IPS DF 6.9 (cell line): Measurements from ENCODE around the gene ADAMTS7.
"Not testable (repeated sequence)": the region's sequence is repeated elsewhere in the genome, so short reads cannot be mapped to it uniquely, and the experiment has no call there.

ENCODE experiments used
- DNase-seq: peaks from one replicate; pipeline ENCODE4 v3.0.0-alpha.2; 2013; ENCODE audit warnings: low read depth, low spot score
- H3K27ac ChIP-seq: one replicate; pipeline ENCODE4 v1.5.1; 2013; ENCODE audit warnings: low read length, control low read depth
- H3K27me3 ChIP-seq: 2 replicates; pipeline ENCODE4 v1.6.1; 2013; ENCODE audit warnings: mild to moderate bottlenecking, low read length; ENCODE audit not compliant: control insufficient read depth, insufficient read depth
- H3K36me3 ChIP-seq: 2 replicates; pipeline ENCODE4 v1.6.1; 2013; ENCODE audit warnings: low read length; ENCODE audit not compliant: control insufficient read depth, insufficient read depth
- H3K4me1 ChIP-seq: 2 replicates; pipeline ENCODE4 v1.6.1; 2013; ENCODE audit warnings: low read length; ENCODE audit not compliant: control insufficient read depth, insufficient read depth
- H3K4me3 ChIP-seq: 2 replicates; pipeline ENCODE4 v1.5.1; 2013; ENCODE audit warnings: mild to moderate bottlenecking, low read length
- H3K9me3 ChIP-seq: 2 replicates; pipeline ENCODE4 v1.6.1; 2013; ENCODE audit warnings: low read length, inconsistent platforms; ENCODE audit not compliant: control insufficient read depth, insufficient read depth
- WGBS: extraction: QIAGEN DNeasy Blood & Tissue Kit; methylation state at CpG from one replicate; pipeline ENCODE4 v1.1.7; 2013; ENCODE audit warnings: mixed read lengths, missing lambda C conversion rate; ENCODE audit not compliant: insufficient read length, insufficient coverage; 5-methylcytosine and 5-hydroxymethylcytosine counted together

Gene ADAMTS7

DNA sequence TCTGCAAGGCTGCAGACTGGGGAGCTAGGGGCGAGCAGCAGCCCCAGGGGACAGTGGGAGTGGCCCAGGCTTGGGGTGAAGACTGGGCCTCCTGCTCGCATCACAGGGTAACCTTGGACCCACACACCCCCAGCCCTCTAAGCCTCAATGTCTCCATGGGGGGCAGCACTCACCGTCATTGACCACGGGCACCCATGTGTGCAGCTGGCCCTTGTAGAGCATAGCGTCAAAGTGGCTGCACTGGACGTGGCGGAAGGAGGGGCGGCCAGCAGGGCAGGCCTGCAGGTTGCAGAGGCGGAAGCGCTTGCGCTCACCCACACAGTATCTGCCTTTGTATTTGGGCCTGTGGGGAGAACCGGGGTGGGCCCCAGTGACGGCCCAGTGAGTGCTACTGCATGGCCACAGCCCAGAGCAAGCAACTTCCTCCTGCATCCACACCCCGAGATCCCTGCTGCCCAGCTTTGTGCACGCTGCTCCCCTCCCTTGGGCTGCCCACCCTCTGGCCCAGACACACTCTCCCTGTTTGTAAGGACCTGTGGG is 36.7 kb downstream of the ADAMTS7 start:
- WGBS: no CpG with 5 or more reads among the region's 15 CpGs
- not testable (repeated sequence) for H3K27me3 ChIP-seq, DNase-seq, H3K9me3 ChIP-seq, H3K4me3 ChIP-seq, H3K4me1 ChIP-seq, H3K27ac ChIP-seq, H3K36me3 ChIP-seq

DNA sequence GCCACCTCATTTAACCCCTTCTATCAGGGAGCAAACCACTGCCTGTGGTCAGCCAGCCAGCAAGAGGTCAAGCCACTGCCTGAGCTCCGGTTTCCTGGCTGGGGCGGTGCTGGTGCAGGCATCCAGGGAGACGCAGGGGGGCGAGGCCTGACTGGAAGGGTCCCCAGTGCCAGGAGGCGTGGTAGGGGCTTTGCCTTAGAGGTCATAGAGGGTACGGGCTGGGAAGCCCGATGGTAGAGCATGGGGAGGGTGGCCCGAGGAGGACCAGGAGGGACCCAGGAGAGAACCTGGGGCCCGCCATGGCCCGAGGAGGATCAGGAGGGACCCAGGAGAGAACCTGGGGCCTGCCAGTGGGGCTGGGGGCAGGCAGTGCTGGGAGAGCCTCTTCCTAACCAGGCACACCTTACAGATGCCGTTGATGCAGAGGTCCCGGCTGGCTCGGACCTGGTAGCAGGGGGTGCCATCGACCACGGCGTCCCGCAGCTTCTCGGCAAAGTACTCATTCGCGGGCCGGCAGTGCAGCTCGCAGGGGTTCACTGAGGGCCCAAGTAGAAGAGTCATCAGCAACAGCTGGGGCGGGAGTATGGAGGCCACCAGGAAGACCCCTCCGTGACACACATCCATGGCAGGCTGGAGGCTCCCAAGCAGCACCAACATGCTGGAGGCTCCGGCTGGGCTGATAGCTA is 37.4 kb downstream of the ADAMTS7 start:
- DNase-seq, H3K4me1 ChIP-seq, H3K4me3 ChIP-seq, H3K27ac ChIP-seq, H3K27me3 ChIP-seq, H3K9me3 ChIP-seq, H3K36me3 ChIP-seq: not testable (repeated sequence)
- WGBS: no CpG with 5 or more reads among the region's 25 CpGs

DNA sequence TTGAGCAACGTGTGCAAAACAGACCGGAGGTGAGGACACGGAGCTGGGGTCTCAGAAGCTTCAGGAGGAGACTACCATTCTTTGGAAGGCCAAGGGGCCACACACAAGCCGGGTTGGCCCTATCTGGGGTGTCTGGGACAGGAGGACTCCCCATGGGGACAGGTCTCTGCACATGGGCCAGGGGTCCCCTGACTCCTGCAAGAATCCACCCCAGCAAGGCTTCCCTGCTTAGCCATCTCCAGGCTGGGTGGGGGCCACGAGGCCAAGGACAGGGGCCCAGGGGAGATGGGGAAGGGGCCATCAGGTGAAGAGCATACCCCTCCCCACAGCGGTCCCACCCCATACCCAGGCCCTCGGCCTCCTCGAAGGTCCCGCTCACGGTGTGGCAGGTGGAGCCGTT is 38.5 kb downstream of the ADAMTS7 start:
- Histone ChIP-seq H3K27me3 (no peaks in the 10 kb centered on the region), H3K36me3 (peaks cover 3% of the 10 kb centered on the region; the same call in 1 of the 2 replicates), H3K27ac (no peak overlapping the region), H3K4me3 (no peak overlapping the region), H3K9me3 (no peaks in the 10 kb centered on the region), H3K4me1 (0 out of 2 replicates have a peak, but pooled peaks cover 2% of the 10 kb centered on the region)
- WGBS: no CpG with 5 or more reads among the region's 11 CpGs
- DNase-seq: no peak

DNA sequence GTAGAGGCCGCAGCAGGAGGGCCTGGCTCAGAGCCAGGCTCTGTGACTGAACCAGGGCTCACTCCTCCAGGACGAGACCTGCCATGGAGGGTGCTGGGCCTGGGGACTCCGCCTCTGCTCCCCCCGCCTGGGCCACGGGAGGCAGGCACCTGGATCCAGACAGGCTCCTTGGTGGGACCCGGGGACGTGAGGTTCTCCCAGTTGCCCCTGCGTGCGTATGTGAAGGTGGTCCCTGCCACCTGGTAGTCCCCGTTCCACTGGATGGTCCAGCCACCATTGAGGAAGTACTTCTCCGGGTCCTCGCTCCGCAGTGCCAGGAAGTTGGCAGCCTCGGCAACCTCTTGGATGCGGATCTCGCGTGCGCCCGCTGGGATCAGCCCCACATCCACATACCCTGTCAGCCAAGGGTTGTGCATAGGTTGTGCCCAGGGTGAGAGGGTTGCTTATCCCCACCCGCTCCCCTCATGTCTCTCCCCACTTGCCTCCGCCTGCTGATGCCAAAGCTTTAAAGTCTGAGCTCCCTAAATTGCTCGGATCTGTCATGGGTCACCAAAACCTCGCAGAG is 39.7 kb downstream of the ADAMTS7 start:
- not testable (repeated sequence) for H3K27me3 ChIP-seq, H3K36me3 ChIP-seq, H3K9me3 ChIP-seq, H3K27ac ChIP-seq, H3K4me3 ChIP-seq, DNase-seq, H3K4me1 ChIP-seq
- no CpG with 5 or more reads among the region's 23 CpGs for WGBS

DNA sequence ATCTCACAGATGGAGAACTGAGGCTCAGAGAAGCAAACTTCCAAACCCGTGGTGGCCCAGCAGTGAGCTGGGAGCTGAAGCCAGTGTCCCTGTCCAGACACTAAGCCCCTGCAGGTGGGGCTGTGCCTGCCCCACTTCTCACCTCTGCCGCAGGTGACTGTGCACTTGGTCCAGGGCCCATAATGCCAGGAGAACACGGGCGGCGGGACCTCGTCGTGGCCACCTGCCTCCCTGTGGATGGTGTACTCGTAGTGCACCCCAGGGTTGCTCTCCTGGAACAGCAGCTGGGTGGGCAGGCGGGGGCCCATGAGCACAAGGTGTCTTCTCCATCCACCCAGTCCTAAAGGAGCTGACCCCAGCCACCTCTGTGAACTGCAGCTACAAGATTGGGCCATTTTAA is 40.2 kb downstream of the ADAMTS7 start:
- H3K27ac ChIP-seq, H3K9me3 ChIP-seq, H3K4me1 ChIP-seq, H3K27me3 ChIP-seq, H3K4me3 ChIP-seq, DNase-seq, H3K36me3 ChIP-seq: not testable (repeated sequence)
- whole genome bisulfite sequencing: no CpG with 5 or more reads among the region's 9 CpGs

DNA sequence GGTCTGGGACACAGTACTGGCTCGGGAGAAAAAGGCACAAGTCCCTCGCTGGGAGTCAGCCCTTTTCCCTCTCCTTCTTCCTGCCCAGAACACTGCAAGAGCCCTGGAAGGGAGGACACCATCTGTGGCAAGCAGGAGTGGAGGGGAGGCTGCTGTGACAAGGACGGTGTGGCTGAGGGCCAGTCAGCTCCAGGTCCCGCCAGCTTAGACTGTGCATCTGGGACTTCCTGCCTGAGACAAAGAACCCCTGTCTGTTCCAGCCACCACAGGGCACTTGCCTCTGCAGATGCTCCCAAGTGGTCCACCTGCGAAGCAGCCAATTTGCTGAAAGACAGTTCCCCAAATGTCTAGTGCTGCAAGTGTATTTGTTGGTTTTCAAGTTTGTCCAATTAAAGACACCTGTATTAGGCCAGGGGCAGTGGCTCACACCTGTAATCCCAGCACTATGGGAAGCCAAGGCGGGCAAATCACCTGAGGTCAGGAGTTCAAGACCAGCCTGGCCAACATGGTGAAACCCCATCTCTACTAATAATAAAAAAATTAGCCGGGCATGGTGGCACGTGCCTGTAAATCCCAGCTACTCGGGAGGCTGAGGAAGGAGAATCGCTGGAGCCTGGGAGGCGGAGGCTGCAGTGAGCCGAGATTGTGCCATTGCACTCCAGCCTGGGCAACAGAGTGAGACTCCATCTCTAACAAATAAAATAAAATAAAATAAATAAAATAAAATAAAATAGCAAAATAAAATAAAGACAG is 41.6 kb downstream of the ADAMTS7 start:
- not testable (repeated sequence) for H3K27me3 ChIP-seq, DNase-seq, H3K27ac ChIP-seq, H3K36me3 ChIP-seq, H3K4me3 ChIP-seq, H3K9me3 ChIP-seq, H3K4me1 ChIP-seq
- no CpG with 5 or more reads among the region's 12 CpGs for WGBS

DNA sequence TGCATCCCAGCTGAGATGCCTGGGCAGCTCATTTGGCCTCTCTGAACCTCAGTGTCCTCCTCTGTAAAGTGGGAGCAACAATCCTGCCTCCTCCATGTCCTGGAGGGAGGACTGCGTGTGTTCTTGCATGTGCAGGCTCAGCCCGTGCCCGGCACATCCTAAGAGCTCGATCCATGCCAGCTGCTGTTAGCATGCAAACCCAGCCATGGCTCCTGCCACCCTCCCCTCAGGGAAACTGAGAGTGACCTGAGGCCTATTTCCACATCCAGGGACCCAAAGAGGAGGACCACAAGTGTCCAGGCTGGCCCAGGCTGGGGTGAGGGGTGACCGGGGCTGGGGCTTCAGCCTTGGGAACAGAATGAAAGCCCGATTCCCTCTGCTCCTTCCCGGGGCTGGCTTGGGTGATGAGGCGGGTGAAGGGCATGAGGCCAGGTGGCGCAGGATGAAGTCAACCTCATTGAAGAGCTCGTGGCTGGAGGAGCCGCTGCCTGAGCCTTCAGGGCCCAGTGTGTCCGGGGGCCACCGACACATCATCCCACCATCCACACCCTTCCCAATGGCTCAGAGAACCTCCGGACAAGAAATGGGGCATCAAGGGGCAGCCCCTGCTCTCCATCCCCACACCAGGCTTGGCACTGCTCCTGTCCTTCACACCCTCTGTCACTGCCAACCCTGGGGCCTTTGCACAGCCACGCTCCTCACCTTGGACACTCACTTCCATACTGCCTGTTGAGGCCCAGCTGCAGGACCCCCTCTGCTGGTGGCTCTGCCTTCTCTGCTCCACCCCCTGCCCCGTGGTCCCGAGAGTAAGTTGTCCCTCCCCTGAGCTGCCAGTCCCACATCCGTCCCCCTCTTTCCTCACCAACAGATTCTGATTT is 42.5 kb downstream of the ADAMTS7 start:
- H3K36me3 ChIP-seq: no peaks in the 10 kb centered on the region
- H3K4me1 ChIP-seq: peaks cover 3% of the 10 kb centered on the region
- no peak overlapping the region for H3K4me3 ChIP-seq
- H3K27ac ChIP-seq: no peak overlapping the region
- no peak for DNase-seq
- WGBS: no CpG with 5 or more reads among the region's 18 CpGs
- no peaks in the 10 kb centered on the region for H3K27me3 ChIP-seq
- no peaks in the 10 kb centered on the region for H3K9me3 ChIP-seq

DNA sequence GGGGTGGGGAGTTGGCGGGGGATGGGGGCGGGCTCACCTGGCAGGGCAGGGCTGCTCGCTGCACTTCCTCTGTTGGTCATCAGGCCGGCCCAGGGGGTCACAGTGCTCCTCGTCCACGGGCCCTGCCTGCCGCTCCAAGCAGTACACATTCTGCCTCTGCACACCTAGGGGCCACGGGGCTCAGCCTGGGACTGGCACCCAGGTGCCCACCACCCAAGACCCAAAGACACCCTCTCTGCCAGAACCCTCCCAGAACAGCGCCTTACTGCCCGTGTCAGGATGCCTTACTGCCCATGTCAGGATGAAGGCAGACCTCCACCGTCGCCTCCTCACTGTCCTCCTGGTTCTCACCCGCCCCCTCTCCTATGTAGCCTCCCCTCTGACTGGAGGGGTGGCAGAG is 43.2 kb downstream of the ADAMTS7 start:
- WGBS: no CpG with 5 or more reads among the region's 13 CpGs
- Histone ChIP-seq H3K9me3 (no peaks in the 10 kb centered on the region), H3K4me1 (peaks cover 3% of the 10 kb centered on the region), H3K27ac (no peak overlapping the region), H3K4me3 (no peak overlapping the region), H3K36me3 (no peaks in the 10 kb centered on the region), H3K27me3 (no peaks in the 10 kb centered on the region)
- DNase-seq: no peak

DNA sequence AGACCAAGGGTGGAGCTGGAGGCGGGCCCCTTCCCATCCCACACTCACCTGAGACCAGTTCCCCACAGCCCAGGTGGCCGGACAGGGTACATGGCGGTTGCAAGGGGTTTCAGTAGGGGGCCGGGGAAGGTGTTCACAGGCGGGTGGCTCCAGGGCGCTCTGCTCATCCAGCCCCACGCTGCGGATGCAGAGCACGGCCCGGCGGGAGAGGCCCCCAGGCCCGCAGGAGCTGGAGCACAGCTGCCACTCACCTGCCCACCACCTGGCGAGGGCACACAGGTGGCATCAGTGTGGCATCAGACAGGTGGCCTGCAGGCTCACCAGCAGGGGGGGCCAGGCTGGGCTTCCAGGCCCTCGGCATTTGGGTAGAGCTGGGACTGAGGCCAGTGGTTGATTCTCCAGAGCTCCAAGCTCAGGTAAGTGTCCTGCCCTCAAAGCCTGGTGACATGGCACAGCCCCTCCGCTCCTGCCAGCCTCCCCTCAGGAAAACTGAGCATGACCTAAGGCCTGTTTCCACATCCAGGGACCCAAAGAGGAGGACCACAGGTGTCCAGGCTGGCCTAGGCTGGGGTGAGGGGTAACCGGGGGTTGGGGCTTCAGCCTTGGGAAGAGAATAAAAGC is 43.8 kb downstream of the ADAMTS7 start:
- no peaks in the 10 kb centered on the region for H3K9me3 ChIP-seq
- H3K27me3 ChIP-seq: no peaks in the 10 kb centered on the region
- H3K4me3 ChIP-seq: no peak overlapping the region
- peaks cover 3% of the 10 kb centered on the region for H3K4me1 ChIP-seq
- H3K27ac ChIP-seq: no peak overlapping the region
- no CpG with 5 or more reads among the region's 16 CpGs for WGBS
- no peaks in the 10 kb centered on the region for H3K36me3 ChIP-seq
- no peak for DNase-seq

DNA sequence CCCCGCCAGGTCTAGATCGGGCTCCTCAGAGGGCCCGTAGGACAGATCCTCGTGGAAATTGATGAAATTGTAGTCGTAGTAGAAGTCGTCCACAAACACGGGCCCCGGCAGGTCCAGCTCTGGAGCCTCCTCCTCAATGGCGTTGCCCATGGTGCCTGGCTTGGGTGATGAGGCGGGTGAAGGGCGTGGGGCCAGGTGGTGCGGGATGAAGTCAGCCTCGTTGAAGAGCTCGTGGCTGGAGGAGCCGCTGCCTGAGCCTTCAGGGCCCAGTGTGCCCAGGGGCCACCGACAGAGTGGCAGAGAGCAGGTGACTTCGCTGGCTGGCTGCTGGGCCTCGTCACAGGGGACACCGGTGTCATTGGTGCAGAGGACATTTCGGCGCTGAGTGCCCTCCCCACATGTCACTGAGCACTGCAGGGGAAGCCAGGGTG is 44.6 kb downstream of the ADAMTS7 start:
- H3K27ac ChIP-seq, H3K36me3 ChIP-seq, H3K27me3 ChIP-seq, H3K4me3 ChIP-seq, H3K9me3 ChIP-seq, DNase-seq, H3K4me1 ChIP-seq: not testable (repeated sequence)
- WGBS: no CpG with 5 or more reads among the region's 21 CpGs
